SK-N-SH (cell line): ENCODE results near the gene THPO. TPM values are rescaled to one million over a fixed set of nuclear protein-coding genes. Genes with fewer than 3 reads are reported as not detected.

Experiments used
- CTCF ChIA-PET: fragments of 300-600, 350-600 bp; formaldehyde crosslinking; extraction: SDS; loops from one replicate; lab custom pipeline; 2021; lab: Yijun Ruan, JAX
- POLR2A ChIA-PET: fragments of 350-600 bp; sonication (Branson Sonifier 250); formaldehyde crosslinking; extraction: SDS; loops from one replicate; lab custom pipeline; 2020; ENCODE audit warnings: antibody characterized with exemption, inconsistent platforms; lab: Yijun Ruan, JAX
- DNase-seq: peaks from one replicate; pipeline ENCODE4 v3.0.0; 2012
- H2AFZ ChIP-seq: fragments of 200-600 bp; sonication (generic); 2 replicates; pipeline ENCODE4 v1.8.1; 2016; ENCODE audit warnings: antibody characterized with exemption, mild to moderate bottlenecking, low read depth
- H3F3A ChIP-seq: fragments of 200-600 bp; sonication (generic); replicated peaks from 2 replicates; pipeline ENCODE3; 2016; ENCODE audit warnings: antibody characterized with exemption, mild to moderate bottlenecking; ENCODE audit not compliant: insufficient read depth
- H3K27ac ChIP-seq, 2 experiments: fragments of 200-500 bp in 1 of 2; fragments of 200-600 bp in 1 of 2; sonication (Bioruptor generic) in 1 of 2; sonication (generic), shearing (Covaris generic) in 1 of 2; 2 replicates each; pipeline versions ENCODE4 v1.5.1 to v1.6.1; 2014 to 2016; ENCODE audit warnings: low read depth in 2 of 2, inconsistent platforms in 1 of 2, low read length in 1 of 2, mild to moderate bottlenecking in 1 of 2, mixed read lengths in 1 of 2
- H3K27me3 ChIP-seq: fragments of 200-600 bp; sonication (generic), shearing (Covaris generic); 2 replicates; pipeline ENCODE4 v1.6.1; 2016; ENCODE audit warnings: mixed run types; ENCODE audit not compliant: insufficient read depth
- H3K36me3 ChIP-seq, 2 experiments: fragments of 200-500 bp in 1 of 2; fragments of 200-600 bp in 1 of 2; sonication (Bioruptor generic) in 1 of 2; sonication (generic) in 1 of 2; replicated peaks in 1 of 2; 2 replicates each; pipeline versions ENCODE3 to v1.5.1; 2014 to 2016; ENCODE audit warnings: low read length in 1 of 2, mild to moderate bottlenecking in 1 of 2; ENCODE audit not compliant: insufficient read depth in 2 of 2, control insufficient read depth in 1 of 2
- H3K4me1 ChIP-seq, 2 experiments: fragments of 200-500 bp in 1 of 2; fragments of 200-600 bp in 1 of 2; sonication (Bioruptor generic) in 1 of 2; sonication (generic), shearing (Covaris generic) in 1 of 2; 2 replicates each; pipeline versions ENCODE4 v1.5.1 to v1.6.1; 2014 to 2016; ENCODE audit warnings: low read depth in 1 of 2, low read length in 1 of 2, mixed run types in 1 of 2; ENCODE audit not compliant: insufficient read depth in 2 of 2, control insufficient read depth in 1 of 2
- H3K4me2 ChIP-seq: fragments of 200-600 bp; sonication (generic), shearing (Covaris generic); 2 replicates; pipeline ENCODE4 v1.6.1; 2017; ENCODE audit warnings: mixed run types
- H3K4me3 ChIP-seq, 2 experiments: fragments of 200-500 bp in 1 of 2; fragments of 200-600 bp in 1 of 2; sonication (Bioruptor generic) in 1 of 2; sonication (generic), shearing (Covaris generic) in 1 of 2; 2 replicates each; pipeline versions ENCODE4 v1.5.1 to v1.8.1; 2014 to 2016; ENCODE audit warnings: low read depth in 2 of 2, inconsistent platforms in 1 of 2, low read length in 1 of 2, mild to moderate bottlenecking in 1 of 2, mixed read lengths in 1 of 2, moderate library complexity in 1 of 2
- H3K79me2 ChIP-seq: fragments of 200-600 bp; sonication (generic); 2 replicates; pipeline ENCODE4 v1.8.1; 2017; ENCODE audit warnings: mild to moderate bottlenecking; ENCODE audit not compliant: insufficient read depth
- H3K9ac ChIP-seq: fragments of 200-600 bp; sonication (generic); 2 replicates; pipeline ENCODE4 v1.6.1; 2017; ENCODE audit warnings: mixed run types
- H3K9me2 ChIP-seq: fragments of 200-600 bp; sonication (generic); 2 replicates; pipeline ENCODE4 v1.6.1; 2017; ENCODE audit warnings: mixed run types
- H3K9me3 ChIP-seq: fragments of 200-600 bp; sonication (generic); 2 replicates; pipeline ENCODE4 v1.6.1; 2017; ENCODE audit warnings: mixed run types, mild to moderate bottlenecking, moderate library complexity
- H4K20me1 ChIP-seq: fragments of 200-600 bp; sonication (generic); 2 replicates; pipeline ENCODE4 v1.6.1; 2017; ENCODE audit warnings: mild to moderate bottlenecking, mixed run types; ENCODE audit not compliant: insufficient read depth
- GABPA ChIP-seq: IDR thresholded peaks from 2 replicates; pipeline ENCODE4 v1.4.0; 2012; ENCODE audit warnings: low read depth, mild to moderate bottlenecking
- GATA2 ChIP-seq: sonication (generic); formaldehyde crosslinking; IDR thresholded peaks from 2 replicates; pipeline ENCODE4 v1.5.0; 2020; ENCODE audit warnings: mild to moderate bottlenecking, missing genetic modification reagents
- NFIC ChIP-seq: IDR thresholded peaks from 2 replicates; pipeline ENCODE4 v1.4.0; 2012; ENCODE audit warnings: borderline replicate concordance
- RXRA ChIP-seq: IDR thresholded peaks from 2 replicates; pipeline ENCODE4 v1.4.0; 2012; ENCODE audit warnings: low read depth, mild to moderate bottlenecking, borderline replicate concordance
- USF1 ChIP-seq: IDR thresholded peaks from 2 replicates; pipeline ENCODE4 v1.4.0; 2012; ENCODE audit warnings: low read depth, borderline replicate concordance
- WGBS: methylation state at CpG from one replicate; pipeline ENCODE4 v1.1.6; 2017; ENCODE audit warnings: low lambda C conversion rate; 5-methylcytosine and 5-hydroxymethylcytosine counted together
- polyA plus RNA-seq, 3 experiments: library from polyadenylated mRNA; depleted of rRNA; stranded (reverse); fragments of >200 nt; gene quantifications; 2 replicates each; pipeline ENCODE4 v1.2.3, GENCODE V29; 2012
- TF ChIP-seq, protein P1 (sequence below): fragments of 150-350 bp; IDR thresholded peaks from 2 replicates; pipeline ENCODE4 v1.6.1; 2017; ENCODE audit warnings: antibody characterized with exemption, low read length, low read depth, borderline replicate concordance
- TF ChIP-seq, protein P2 (sequence below): fragments of 150-350 bp; IDR thresholded peaks from 2 replicates; pipeline ENCODE4 v1.6.1; 2016; ENCODE audit warnings: mild to moderate bottlenecking, low read depth, low read length
- TF ChIP-seq, protein P3 (sequence below): IDR thresholded peaks from 2 replicates; pipeline ENCODE4 v1.4.0; 2012; ENCODE audit warnings: low read depth

THPO gene
- polyA plus RNA-seq, 1 of the 3 experiments (the other 2 are of a cell fraction): 0.07 TPM

- Histone ChIP-seq H2AFZ (no peak overlapping the region), H3K4me3 (no peak overlapping the region), H3K27me3 (no peaks in the 10 kb centered on the region), H3K27ac (no peak overlapping the region), H3F3A (peaks cover 10% of the 10 kb centered on the region), H3K79me2 (peaks cover 25% of the 10 kb centered on the region), H3K4me1 (peaks cover 4 to 15% of the 10 kb centered on the region in 2 experiments; a peak in 2 of 4 replicates), H3K9me2 (no peaks in the 10 kb centered on the region), H3K9ac (no peak overlapping the region), H3K36me3 (peaks cover 0 to 21% of the 10 kb centered on the region in 2 experiments), H3K4me2 (no peak overlapping the region), H3K9me3 (no peaks in the 10 kb centered on the region), H4K20me1 (0 out of 2 replicates have a peak, but pooled peaks cover 2% of the 10 kb centered on the region)
- TF ChIP-seq NFIC (no peak), RXRA (no peak), GABPA (no peak), GATA2 (no peak)
- TF ChIP-seq, protein P1, sequence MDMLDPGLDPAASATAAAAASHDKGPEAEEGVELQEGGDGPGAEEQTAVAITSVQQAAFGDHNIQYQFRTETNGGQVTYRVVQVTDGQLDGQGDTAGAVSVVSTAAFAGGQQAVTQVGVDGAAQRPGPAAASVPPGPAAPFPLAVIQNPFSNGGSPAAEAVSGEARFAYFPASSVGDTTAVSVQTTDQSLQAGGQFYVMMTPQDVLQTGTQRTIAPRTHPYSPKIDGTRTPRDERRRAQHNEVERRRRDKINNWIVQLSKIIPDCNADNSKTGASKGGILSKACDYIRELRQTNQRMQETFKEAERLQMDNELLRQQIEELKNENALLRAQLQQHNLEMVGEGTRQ: no peak
- TF ChIP-seq, protein P2, sequence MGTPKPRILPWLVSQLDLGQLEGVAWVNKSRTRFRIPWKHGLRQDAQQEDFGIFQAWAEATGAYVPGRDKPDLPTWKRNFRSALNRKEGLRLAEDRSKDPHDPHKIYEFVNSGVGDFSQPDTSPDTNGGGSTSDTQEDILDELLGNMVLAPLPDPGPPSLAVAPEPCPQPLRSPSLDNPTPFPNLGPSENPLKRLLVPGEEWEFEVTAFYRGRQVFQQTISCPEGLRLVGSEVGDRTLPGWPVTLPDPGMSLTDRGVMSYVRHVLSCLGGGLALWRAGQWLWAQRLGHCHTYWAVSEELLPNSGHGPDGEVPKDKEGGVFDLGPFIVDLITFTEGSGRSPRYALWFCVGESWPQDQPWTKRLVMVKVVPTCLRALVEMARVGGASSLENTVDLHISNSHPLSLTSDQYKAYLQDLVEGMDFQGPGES: no peak
- TF ChIP-seq, protein P3, sequence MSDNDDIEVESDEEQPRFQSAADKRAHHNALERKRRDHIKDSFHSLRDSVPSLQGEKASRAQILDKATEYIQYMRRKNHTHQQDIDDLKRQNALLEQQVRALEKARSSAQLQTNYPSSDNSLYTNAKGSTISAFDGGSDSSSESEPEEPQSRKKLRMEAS: no peak
- ChIA-PET CTCF (interaction anchor here (0.8 to 1.4 kb wide), 3 partner anchors 8 to 109 kb away, joined by 3 to 4 read pairs (median 4); partner anchors contain the start of gene EEF1AKMT4), POLR2A (no interaction called here)
- DNase-seq: no peak
- WGBS: 93% methylated on average over 14 of the region's 14 CpGs
Observed at GRCh38 chr3:184358921-184359350, 19.1 kb downstream of the THPO start.

GRCh38 chr3:184358124-184358767, 19.8 kb downstream of the THPO start:
- no peak for DNase-seq
- Histone ChIP-seq H3F3A (peaks cover 10% of the 10 kb centered on the region), H3K4me1 (peaks cover 4 to 15% of the 10 kb centered on the region in 2 experiments; a peak in 2 of 4 replicates), H3K27ac (no peak overlapping the region), H3K36me3 (peaks cover 0 to 24% of the 10 kb centered on the region in 2 experiments), H4K20me1 (no peaks in the 10 kb centered on the region), H3K27me3 (no peaks in the 10 kb centered on the region), H3K4me3 (no peak overlapping the region), H2AFZ (no peak overlapping the region), H3K9me3 (no peaks in the 10 kb centered on the region), H3K79me2 (peaks cover 18% of the 10 kb centered on the region), H3K9ac (no peak overlapping the region), H3K9me2 (no peaks in the 10 kb centered on the region), H3K4me2 (no peak overlapping the region)
- CTCF ChIA-PET: interaction anchor here (0.8 to 1.4 kb wide), 2 partner anchors 7 to 59 kb away, joined by 3 to 4 read pairs; no protein-coding TSS in a partner anchor
- POLR2A ChIA-PET: no interaction called here
- 95% methylated on average over 12 of the region's 12 CpGs for WGBS
- TF ChIP-seq USF1: no peak
